Smooth muscle cell (in vitro differentiated cells): ENCODE results near the gene NEU1. TPM values are rescaled to one million over a fixed set of nuclear protein-coding genes. Genes with fewer than 3 reads are reported as not detected.
"Not testable (repeated sequence)": the region's sequence is repeated elsewhere in the genome, so short reads cannot be mapped to it uniquely, and the experiment has no call there.

Experiments used
- DNase-seq: peaks from one replicate; lab custom pipeline; 2025; ENCODE audit not compliant: unreplicated experiment; lab: John Stamatoyannopoulos, UW
- H2AFZ ChIP-seq: fragments of 200-600 bp; sonication (generic); 2 replicates; pipeline ENCODE4 v1.6.0; 2016; ENCODE audit warnings: antibody characterized with exemption, low read depth, mild to moderate bottlenecking
- H3F3A ChIP-seq: fragments of 200-600 bp; sonication (generic); 2 replicates; pipeline ENCODE4 v1.6.0; 2017; ENCODE audit warnings: antibody characterized with exemption, low read depth
- H3K27ac ChIP-seq: fragments of 200-600 bp; sonication (generic); 2 replicates; pipeline ENCODE4 v1.5.1; 2016; ENCODE audit warnings: low read depth, mild to moderate bottlenecking
- H3K27me3 ChIP-seq: fragments of 200-600 bp; sonication (generic); 2 replicates; pipeline ENCODE4 v1.6.1; 2016; ENCODE audit warnings: low read depth, mild to moderate bottlenecking
- H3K36me3 ChIP-seq: fragments of 200-600 bp; sonication (generic); 2 replicates; pipeline ENCODE4 v1.5.1; 2016; ENCODE audit warnings: low read depth
- H3K4me1 ChIP-seq: fragments of 200-600 bp; sonication (generic); 2 replicates; pipeline ENCODE4 v1.5.1; 2016; ENCODE audit warnings: low read depth
- H3K4me2 ChIP-seq: fragments of 200-600 bp; sonication (generic); 2 replicates; pipeline ENCODE4 v1.6.0; 2016; ENCODE audit warnings: mild to moderate bottlenecking
- H3K4me3 ChIP-seq: fragments of 200-600 bp; sonication (generic); 2 replicates; pipeline ENCODE4 v1.5.1; 2016; ENCODE audit warnings: mild to moderate bottlenecking
- H3K79me2 ChIP-seq: fragments of 200-600 bp; sonication (generic); 2 replicates; pipeline ENCODE4 v1.6.0; 2016; ENCODE audit warnings: low read depth, mild to moderate bottlenecking
- H3K9ac ChIP-seq: fragments of 200-600 bp; sonication (generic); 2 replicates; pipeline ENCODE4 v1.6.0; 2016; ENCODE audit warnings: low read depth
- H3K9me3 ChIP-seq: fragments of 200-600 bp; sonication (generic); replicated peaks from 2 replicates; pipeline ENCODE4 v1.5.1; 2016; ENCODE audit warnings: low read depth
- H4K20me1 ChIP-seq: fragments of 200-600 bp; sonication (generic); 2 replicates; pipeline ENCODE4 v1.6.0; 2016; ENCODE audit warnings: low read depth
- WGBS: methylation state at CpG from one replicate; pipeline ENCODE4 v1.1.7; 2016; ENCODE audit warnings: low lambda C conversion rate; 5-methylcytosine and 5-hydroxymethylcytosine counted together
- polyA plus RNA-seq: library from polyadenylated mRNA; unstranded; fragments of >200 nt; fragmentation: Nextera tagmentation; extraction: Ambion mirVana; gene quantifications from 2 replicates; pipeline ENCODE4 v1.2.1, GENCODE V29; 2016
- total RNA-seq: library from RNA; depleted of rRNA; stranded (reverse); fragments of >200 nt; gene quantifications from 2 replicates; pipeline ENCODE4 v1.2.3, GENCODE V29; 2014
- TF ChIP-seq, protein P1 (sequence below): fragments of 200-600 bp; sonication (generic); IDR thresholded peaks from 2 replicates; pipeline ENCODE4 v1.5.1; 2017; ENCODE audit warnings: borderline replicate concordance, mild to moderate bottlenecking, antibody characterized with exemption; ENCODE audit not compliant: insufficient read depth, poor library complexity, severe bottlenecking

Gene NEU1
- total and polyA plus RNA-seq, 2 experiments from 2014 or later = 47.5 to 52.7 TPM

DNA sequence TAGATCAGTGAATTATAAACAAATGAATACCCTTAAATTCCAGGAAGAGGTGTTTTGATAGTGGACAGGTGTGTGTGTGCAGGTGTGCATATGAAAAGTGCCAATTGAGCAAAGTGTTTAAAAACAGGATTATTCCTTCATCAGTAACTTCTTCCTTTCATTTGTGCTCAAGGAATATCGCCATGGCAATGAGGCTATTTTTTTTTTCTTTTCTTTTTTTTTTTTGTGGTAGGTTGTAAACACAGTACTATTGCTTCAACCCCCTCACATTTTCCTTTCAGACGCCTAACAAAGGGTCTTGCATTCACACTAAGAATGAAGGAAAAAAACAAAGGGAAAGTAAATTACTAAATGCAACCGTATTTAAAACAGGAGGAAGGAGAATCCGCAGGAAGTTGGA lies 37.1 kb downstream of the NEU1 start:
- Histone ChIP-seq H3F3A (peaks cover 12% of the 10 kb centered on the region), H3K4me2 (no peak overlapping the region), H3K27me3 (no peaks in the 10 kb centered on the region), H3K36me3 (no peaks in the 10 kb centered on the region), H3K9me3 (no peaks in the 10 kb centered on the region), H3K79me2 (peaks cover 7% of the 10 kb centered on the region), H3K27ac (peak overlapping the region; percentile 57), H2AFZ (no peak overlapping the region), H3K9ac (peak overlapping the region; percentile 46), H4K20me1 (peaks cover 5% of the 10 kb centered on the region), H3K4me1 (peaks cover 14% of the 10 kb centered on the region), H3K4me3 (no peak overlapping the region)
- TF ChIP-seq, protein P1, sequence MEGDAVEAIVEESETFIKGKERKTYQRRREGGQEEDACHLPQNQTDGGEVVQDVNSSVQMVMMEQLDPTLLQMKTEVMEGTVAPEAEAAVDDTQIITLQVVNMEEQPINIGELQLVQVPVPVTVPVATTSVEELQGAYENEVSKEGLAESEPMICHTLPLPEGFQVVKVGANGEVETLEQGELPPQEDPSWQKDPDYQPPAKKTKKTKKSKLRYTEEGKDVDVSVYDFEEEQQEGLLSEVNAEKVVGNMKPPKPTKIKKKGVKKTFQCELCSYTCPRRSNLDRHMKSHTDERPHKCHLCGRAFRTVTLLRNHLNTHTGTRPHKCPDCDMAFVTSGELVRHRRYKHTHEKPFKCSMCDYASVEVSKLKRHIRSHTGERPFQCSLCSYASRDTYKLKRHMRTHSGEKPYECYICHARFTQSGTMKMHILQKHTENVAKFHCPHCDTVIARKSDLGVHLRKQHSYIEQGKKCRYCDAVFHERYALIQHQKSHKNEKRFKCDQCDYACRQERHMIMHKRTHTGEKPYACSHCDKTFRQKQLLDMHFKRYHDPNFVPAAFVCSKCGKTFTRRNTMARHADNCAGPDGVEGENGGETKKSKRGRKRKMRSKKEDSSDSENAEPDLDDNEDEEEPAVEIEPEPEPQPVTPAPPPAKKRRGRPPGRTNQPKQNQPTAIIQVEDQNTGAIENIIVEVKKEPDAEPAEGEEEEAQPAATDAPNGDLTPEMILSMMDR = no peak
- DNase-seq = no peak
- 56% methylated on average over 4 of the region's 4 CpGs for WGBS

DNA sequence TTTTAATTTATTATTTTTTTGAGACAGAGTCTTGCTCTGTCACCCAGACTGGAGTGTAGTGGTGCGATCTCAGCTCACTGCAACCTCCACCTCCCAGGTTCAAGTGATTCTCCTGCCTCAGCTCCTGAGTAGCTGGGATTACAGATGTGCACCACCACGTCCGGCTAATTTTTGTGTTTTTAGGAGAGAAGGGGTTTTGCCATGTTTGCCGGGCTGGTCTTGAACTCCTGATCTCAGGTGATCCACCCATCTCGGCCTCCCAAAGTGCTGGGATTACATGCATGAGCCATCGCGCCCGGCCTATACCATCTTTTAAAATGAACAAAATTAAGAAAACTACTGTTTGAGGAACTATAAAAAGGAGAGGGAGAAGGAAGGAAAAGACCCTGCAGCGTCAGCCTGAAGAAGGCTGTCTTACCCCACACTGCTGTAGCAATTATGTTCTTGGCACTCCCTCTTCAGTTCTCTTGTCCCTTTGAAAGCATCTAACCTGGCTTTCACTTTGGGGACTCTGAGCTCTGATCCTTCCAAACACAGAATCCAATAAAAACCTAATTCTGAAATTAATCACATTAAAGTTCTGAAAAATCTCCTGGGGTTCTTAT lies 38.9 kb downstream of the NEU1 start:
- WGBS = 97% methylated on average over 9 of the region's 9 CpGs
- H3K36me3 ChIP-seq, DNase-seq, H3K79me2 ChIP-seq, H3K9me3 ChIP-seq, H3K4me3 ChIP-seq, H2AFZ ChIP-seq, H3K27me3 ChIP-seq, H3K9ac ChIP-seq, H4K20me1 ChIP-seq: not testable (repeated sequence)
- H3F3A ChIP-seq = peaks cover 18% of the 10 kb centered on the region
- peak overlapping the region; percentile 86 for H3K4me2 ChIP-seq
- H3K27ac ChIP-seq = peak overlapping the region; percentile 83
- peaks cover 14% of the 10 kb centered on the region for H3K4me1 ChIP-seq

DNA sequence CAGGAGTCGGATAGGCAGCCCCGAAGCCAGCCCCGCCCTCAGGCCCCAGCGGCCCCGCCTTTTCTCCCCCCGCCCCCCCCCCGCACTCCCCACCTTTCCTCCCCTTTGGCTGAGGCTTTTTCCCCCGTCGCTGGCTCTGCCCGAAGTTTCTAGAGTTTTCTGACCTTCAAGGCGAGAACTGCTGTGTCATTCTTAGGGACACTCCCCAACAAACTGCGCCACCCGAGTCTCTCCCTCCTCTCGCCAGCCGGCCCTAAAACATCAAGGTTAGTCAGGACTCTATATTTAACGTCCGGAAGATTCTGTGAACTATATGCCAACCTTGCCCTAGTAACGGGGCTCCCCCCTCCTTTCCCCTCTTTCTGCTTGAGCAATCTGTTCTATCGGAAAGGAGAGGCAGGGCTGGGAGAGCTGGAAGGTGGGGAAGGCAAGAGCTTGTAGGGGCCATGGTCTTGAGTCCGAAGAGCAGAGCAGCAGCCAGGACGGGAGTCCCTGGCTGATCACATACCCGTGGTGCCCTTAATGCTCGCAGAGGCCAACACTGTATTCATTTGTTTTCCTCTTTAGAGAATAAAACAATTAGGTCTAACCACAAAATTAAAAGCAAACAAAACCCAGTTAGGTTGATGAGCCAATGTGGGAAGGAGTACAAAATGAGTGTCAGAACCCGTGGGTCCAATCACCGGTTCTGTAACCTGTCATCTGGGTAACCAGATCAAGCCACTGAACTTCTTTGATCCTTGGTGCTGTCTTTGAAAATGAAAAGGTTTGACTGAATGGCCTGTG lies 40.4 kb downstream of the NEU1 start:
- peaks cover 21% of the 10 kb centered on the region for H3F3A ChIP-seq
- peak; percentile 38 for DNase-seq
- peak overlapping the region; percentile 86 for H3K4me2 ChIP-seq
- no peaks in the 10 kb centered on the region for H3K27me3 ChIP-seq
- H3K4me3 ChIP-seq = peak overlapping the region; percentile 64
- peak overlapping the region; percentile 83 for H3K27ac ChIP-seq
- no peaks in the 10 kb centered on the region for H3K36me3 ChIP-seq
- 6% methylated on average over 17 of the region's 25 CpGs for WGBS
- H3K9ac ChIP-seq = peak overlapping the region; percentile 82
- TF ChIP-seq, protein P1 = no peak
- peaks cover 14% of the 10 kb centered on the region for H3K79me2 ChIP-seq
- peaks cover 4% of the 10 kb centered on the region for H4K20me1 ChIP-seq
- no peak overlapping the region for H2AFZ ChIP-seq
- no peaks in the 10 kb centered on the region for H3K9me3 ChIP-seq
- H3K4me1 ChIP-seq = peaks cover 22% of the 10 kb centered on the region

DNA sequence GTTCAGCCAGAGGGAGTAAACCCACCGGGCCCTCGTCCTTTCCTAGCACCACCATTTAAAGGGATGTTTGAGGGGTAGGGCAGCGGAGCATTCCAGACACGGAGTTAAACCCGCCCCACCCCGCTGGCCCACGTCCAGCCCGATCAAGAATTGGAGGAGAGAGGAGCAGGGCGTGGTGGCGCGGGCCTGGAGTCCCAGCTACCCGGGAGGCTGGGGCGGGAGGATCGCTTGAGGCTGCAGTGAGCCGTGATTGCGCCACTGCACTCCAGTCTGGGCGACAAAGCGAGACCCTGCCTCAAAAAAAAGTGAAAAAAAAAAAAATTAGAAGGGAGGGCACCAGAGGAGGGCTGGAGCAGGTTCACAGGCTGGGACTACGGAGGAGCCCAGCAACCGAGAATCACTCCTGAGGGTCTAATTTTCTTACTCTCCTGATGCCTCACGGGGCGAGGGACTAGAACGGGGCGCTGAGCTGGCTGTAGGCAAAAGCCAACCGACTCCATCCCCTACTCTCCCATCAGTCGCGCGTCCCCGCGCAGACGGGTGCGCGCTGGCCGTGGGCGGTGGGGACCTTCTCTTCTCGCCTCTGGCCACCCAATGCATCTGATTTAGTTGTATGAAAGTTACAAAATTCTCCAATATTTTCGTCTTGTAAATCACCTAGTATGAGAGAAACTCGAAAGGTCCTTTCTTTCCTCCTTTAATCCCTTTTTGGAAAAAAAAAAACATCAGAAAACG lies 41.2 kb downstream of the NEU1 start:
- Histone ChIP-seq H3K4me1 (peaks cover 18% of the 10 kb centered on the region), H3K9me3 (no peaks in the 10 kb centered on the region), H3K9ac (peak overlapping the region; percentile 82), H3F3A (peaks cover 17% of the 10 kb centered on the region), H3K79me2 (peaks cover 14% of the 10 kb centered on the region), H4K20me1 (peaks cover 4% of the 10 kb centered on the region), H3K27ac (peak overlapping the region; percentile 83), H3K36me3 (no peaks in the 10 kb centered on the region), H2AFZ (peak overlapping the region; percentile 62), H3K4me3 (peak overlapping the region; percentile 64), H3K27me3 (no peaks in the 10 kb centered on the region), H3K4me2 (peak overlapping the region; percentile 86)
- 5% methylated on average over 39 of the region's 39 CpGs for WGBS
- TF ChIP-seq, protein P1 = no peak
- DNase-seq = peak; percentile 28

DNA sequence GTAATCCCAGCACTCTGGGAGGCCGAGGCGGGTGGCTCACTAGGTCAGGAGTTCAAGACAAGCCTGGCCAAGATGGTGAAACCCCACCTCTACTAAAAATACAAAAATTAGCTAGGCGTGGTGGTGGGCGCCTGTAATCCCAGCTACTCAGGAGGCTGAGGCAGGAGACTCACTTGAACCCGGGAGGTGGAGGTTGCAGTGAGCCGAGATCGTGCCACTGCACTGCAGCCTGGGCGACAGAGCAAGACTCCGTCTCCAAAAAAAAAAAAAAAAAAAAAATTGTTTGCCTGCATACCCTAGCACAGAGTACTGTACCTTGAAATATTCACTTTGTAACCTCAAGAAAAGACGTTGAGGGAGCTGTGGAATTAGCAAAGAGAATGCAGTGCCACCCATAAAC lies 42.2 kb downstream of the NEU1 start:
- peaks cover 14% of the 10 kb centered on the region for H3K79me2 ChIP-seq
- H4K20me1 ChIP-seq, H3K9me3 ChIP-seq, H3K36me3 ChIP-seq, H2AFZ ChIP-seq, H3K4me3 ChIP-seq, H3F3A ChIP-seq, H3K9ac ChIP-seq, H3K27ac ChIP-seq, H3K27me3 ChIP-seq, DNase-seq: not testable (repeated sequence)
- H3K4me1 ChIP-seq = peaks cover 13% of the 10 kb centered on the region
- H3K4me2 ChIP-seq = peak overlapping the region; percentile 86
- WGBS = 95% methylated on average over 10 of the region's 10 CpGs
